ENCODE measurements around the gene ATRNL1. TPM values are rescaled to one million over a fixed set of nuclear protein-coding genes. Genes with fewer than 3 reads are reported as not detected.
A peak's percentile ranks its signal among the peaks of the same experiment; 100 is the strongest.

ATRNL1 gene
- polyA plus RNA-seq, 3 donors, result 20.2 to 26.7 (median 26.5) TPM

DNA sequence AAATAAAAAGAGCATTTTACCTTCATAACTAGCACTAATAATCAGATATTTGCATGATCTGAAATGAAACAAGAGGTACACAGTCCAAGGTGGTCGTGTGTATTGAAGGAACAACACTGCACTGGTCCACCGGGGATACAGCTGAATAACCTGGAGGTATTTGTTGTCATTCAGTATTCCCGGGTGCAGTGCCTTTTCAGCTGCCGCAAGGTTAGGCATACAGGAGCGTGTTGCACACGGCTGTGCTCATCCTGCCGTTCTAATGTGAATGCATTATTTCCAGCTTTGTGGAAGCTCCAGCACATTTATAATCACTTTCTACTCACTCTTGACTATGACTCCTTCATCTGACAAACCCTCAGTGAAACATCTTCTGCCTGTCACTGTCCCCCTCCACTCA is 802.0 kb downstream of the ATRNL1 start:
- peak; percentile 21 for DNase-seq

DNA sequence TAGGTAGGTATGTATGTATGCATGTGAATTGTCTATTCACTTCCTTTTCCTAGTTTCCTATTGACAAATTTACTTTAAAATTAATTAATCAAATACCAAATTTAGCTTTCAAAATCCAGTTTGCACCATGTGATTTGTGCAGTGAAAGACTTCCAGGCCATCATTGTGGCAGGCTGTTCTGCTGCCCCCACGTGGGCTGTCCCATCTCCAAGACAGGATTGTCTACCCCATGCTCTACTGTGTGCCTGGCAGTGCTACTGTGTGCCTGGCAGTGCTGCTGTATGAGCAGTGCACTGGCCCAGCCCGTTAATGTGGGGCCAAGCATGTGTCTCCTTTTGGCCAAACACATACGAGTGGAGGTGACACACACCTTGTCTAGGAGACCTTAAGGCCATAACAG is 805.1 kb downstream of the ATRNL1 start:
- no peak for DNase-seq

DNA sequence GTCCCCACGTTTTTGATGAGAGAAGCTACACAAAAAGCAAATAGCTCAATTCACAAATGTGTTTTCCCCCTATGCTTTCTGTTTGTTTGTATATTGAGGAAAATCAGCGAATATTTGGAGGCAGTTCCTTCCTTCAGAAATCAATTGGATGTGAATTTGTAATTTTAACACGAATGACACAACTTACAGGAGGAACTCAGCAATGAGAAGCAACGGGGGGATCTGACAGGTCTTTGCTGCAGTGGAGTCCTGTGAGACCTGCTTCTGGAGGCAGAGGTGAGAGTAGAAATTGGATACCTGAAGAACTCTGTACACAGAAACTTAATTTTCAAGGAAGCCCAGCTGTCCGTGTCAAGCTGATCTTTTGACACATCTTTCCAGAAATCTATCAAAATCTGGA is 809.4 kb downstream of the ATRNL1 start:
- DNase-seq, result no peak

DNA sequence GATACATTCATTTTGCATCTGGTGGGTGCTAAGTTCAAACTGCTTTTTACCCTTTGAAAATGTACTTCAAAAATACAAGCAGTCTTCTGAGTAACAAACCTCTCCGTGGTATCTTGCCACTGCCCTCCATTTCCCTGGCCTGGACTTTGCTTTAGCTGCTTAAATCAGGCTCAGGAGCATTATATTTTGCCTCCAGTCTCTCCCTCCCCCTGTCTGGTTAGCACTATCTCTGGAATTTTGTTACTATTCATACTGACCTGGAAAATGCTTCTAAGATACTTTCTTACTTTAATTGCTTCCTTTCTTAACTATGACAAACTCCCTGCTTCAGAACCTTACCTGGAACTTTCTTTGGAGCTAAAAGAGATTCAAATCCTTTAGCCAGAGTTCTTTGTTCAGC is 810.0 kb downstream of the ATRNL1 start:
- no peak for DNase-seq

DNA sequence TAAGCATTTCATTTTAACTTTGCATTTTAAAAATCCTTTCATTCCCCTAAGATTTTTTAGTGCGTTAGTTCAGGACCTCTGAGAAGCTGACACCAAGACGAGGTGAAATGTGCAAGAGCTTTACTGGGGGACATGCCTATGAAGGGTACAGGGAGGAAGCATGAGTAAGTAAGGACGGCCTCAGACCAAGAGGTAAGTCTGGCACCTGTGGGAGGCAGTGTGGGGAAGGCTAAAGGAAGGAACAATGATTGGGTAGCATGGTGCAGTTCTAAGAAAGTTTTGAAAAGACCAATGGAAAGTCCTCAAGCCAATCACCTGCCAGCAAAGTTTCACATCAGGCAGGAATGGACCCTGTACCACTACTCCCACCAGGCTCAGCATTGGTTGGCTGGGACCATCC is 810.7 kb downstream of the ATRNL1 start:
- DNase-seq, result no peak

DNA sequence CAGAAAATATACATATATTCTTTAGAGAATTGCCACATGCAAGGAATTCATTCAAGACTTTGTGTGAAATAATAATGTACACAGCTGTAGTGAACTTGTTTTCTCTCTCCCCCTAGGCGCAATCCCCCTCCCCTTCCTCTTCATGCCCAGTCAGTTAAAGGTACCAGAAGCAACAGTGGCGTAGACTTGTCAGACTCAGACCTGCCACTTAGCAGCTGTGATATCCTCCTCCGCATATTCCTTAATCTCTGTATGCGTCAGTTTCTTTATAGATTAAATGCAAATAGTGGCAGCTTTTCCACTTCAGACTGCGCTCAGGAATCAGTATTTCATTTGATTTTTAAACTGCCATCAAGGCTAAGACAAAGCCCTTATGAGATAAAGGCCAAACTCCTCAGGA is 815.9 kb downstream of the ATRNL1 start:
- no peak for DNase-seq

DNA sequence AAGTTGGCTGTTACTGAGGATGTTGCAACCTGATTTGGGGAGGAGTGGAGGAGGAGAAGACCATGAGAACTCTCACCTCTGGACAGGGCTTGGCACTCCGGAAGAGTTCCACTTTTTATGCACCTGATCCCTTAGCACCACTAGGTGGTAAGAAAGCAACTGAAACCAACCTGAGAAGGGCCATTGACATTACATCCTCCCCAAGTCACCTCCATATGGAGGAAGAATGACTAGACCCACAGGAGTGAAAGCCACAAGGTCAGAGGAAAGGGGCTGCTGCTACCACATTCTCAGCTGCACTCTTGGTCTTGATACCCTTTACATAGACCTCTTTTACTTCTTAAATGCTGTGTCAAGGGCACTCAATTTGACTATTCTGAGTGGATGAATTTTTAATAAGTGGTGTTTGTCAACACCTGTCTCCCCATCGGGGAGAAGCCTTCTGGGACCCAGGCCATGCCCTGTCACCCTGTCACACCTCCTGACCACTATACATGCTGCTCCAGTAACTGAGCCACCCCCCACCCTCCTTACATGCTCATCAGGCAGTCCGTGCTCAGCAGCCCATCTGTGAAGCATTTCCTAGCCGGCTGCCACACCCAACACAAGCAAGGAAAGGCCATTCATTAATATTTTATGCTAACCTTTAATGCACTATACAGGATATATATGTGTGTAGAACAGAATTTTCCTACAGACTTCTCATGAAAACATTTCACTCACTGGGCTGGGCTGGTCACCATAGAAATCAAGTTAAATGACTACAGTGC is 817.0 kb downstream of the ATRNL1 start:
- DNase-seq, result no peak

DNA sequence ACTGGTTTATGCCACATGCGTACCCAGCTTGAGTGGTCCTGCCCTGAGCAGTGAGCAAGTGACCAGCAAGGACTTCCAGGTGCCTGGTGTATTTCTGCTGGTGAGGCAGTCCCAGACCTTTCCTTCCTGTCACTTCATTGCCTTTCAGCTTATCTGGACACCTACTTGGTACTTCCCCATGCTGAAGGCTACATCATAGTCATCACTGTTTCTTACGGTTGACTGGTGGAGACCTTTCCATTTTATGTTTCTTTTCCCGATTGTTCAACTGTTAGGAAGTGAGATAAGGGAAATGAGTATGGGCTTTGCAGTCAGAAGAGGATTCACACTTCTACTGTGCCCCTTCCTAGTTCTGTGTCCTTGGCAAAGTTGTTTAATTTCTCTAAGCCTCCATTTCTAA is 821.3 kb downstream of the ATRNL1 start:
- no peak for DNase-seq

DNA sequence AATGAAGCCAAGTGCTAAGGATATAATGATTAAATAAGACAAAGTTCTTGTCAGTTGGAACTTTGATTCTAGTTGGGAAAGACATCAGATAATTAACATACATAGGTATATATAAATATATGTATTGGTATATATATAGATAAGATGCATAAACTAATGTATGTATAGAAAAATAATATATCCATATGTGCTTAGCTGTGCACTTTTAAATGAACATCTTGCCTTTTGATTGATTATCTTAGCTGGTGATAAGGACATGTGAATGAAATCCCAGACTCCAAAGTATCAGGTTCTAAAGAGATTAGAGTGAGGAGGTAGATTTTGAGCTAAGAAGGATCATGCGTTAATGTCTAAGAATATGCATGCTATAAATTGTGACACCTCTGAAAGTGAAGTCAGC is 822.3 kb downstream of the ATRNL1 start:
- no peak for DNase-seq

DNA sequence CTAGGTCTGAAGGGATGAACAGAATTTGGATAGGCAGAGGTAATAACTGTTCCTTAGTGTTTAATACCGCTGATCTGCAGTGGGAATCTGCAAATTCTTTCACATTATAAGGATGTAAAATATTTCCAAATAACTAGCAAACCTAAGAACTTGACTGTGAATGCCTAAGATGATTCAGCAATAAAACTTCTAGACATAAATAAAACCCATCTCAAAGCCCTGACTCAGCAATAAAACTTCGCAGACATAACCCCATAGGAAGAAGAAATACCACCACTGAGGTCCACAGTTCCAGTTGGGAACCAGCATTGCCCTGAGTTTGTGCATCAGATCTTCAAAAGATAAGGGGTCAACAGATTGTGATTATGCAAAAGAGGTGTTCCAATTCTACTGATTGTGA is 825.6 kb downstream of the ATRNL1 start:
- no peak for DNase-seq

DNA sequence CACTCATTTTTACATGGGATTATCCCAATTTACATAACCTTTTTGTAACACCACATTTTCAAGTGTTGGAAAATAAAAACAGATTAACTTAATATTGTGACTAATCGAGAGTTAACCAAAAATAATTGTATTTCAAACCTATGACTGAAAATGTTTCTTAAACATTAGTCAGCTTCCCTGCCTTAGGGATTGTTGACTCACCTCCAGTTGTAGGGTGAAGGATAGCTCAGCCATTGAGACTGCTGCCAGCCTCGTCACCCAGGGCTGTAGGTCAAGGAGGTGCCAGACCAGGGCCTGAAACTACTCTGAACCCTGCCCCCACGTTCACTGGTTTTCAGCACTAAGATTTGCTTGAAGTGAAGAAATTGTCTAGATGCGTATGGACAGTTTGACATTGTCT is 828.6 kb downstream of the ATRNL1 start:
- no peak for DNase-seq

DNA sequence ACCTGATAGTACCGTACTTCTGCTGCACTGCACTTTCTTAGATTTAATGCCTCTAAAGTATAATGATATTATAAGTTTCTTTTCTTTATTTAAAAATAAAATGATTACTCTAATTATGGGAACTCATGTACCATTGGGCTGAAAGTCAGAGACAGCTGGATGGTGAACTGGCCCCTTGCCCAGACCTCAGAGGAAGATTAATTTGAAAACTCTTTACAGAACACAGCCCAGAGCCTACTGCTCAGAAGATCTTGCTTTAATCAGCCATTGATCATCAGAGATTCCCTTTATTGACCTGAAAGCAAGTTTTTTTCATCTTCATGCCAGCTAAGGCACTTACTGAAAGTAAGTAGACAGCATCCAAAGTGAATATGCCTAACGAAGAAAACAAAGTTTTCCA is 838.1 kb downstream of the ATRNL1 start:
- DNase-seq, result no peak

DNA sequence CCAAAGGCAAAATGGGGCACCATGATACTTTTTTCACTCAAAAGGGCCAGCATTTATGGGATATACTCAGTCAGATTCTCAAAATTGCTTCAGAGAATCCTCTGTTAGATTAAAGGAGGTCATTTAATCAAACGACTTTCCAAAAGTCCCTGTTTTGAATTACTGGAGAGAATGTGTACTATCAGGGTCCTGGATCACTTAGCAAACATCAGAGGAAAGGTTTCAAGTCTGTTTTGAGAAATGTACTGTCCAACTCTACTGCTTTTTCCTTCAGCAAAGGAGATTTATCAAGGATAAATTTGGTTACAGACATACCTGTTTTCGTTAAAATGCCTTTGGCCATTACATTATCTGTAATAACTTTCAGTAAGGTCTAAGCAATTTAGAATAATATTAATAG is 838.9 kb downstream of the ATRNL1 start:
- DNase-seq, result no peak

DNA sequence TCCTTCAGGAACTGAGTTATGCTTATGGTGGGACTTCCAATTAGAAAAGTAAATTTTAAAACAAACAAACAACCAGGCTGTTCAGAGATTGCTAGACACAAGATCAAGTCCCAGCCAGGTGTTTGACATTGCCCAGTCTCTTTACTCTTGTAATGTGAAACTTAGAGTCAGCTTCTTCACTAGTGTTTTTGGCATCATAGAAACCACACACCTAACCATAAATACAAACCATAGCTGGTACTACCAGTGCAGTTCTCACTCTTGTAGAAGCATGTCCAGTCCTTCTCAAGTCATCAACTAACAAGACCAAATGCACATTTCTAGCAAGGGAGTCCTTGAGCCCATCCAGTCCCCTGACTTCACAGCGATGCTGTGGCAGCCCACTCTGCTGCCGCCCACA is 839.9 kb downstream of the ATRNL1 start:
- no peak for DNase-seq

DNA sequence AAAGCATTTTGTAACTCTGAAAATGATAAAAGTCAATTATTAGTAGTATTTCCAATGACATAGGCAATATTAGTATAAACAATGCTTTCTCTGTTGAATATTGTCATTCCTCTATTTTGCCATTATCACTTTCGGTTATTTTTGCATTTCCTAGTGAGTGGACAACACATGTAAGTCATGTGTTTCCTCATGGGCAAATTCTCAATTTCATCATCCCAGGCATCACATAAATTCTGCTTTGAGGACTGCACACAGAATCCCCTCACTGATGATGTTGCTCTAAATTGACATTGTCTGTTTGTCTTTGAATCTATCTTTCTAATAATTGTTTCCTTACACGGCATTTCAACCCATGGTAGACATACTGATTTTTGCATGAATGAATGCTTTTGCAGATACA is 842.6 kb downstream of the ATRNL1 start:
- no peak for DNase-seq

DNA sequence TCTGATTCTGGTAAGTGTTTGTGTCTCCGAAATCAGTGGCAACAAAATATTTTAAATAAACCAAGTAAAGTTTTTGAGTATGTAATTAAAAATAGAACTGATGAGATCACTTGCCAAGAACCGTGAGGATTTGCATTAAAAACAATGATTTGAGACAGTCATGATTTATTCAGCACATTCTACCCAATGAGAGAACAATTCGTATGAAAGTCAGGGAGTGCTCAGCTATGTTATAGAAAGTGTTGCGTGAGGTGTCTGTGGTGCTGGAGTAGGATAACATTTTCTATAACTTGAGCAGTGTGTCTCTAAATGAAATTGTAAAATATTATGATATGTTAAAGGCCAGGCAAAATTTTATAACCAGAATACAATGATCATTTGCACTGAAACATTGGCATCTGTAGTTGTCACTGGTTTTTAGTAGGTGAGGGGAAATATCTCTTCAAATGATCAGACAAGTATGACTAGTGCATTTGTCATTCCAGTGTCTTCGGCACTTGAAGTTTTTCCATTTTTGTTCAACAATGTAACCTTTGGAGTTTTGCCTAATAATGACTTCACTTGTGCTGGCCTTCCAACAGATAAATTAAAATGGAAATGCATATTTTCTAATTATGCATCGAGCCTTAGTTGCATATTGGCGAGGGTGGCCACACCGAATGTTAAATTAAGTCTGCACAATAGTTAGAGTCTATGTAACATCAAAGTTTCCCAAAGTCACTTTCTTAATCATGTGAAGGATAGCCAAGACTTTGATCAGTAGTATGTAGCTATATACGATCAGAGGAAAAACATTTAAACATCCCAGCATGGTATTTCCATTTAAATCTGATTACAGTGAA is 844.0 kb downstream of the ATRNL1 start:
- no peak for DNase-seq

DNA sequence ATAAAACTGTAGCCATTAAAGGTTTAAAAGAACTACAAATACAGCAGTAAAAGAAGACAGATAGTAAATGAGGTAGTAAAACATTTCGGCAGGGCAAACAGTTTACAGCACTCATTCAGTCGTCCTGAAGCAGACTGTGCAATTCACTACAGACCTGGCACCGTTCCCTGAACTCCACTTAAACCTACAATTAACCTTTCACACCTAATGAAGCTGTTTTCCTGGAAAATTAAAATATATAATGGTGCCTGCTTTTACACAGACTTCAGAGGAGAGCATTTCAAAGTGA is 844.5 kb downstream of the ATRNL1 start:
- no peak for DNase-seq

DNA sequence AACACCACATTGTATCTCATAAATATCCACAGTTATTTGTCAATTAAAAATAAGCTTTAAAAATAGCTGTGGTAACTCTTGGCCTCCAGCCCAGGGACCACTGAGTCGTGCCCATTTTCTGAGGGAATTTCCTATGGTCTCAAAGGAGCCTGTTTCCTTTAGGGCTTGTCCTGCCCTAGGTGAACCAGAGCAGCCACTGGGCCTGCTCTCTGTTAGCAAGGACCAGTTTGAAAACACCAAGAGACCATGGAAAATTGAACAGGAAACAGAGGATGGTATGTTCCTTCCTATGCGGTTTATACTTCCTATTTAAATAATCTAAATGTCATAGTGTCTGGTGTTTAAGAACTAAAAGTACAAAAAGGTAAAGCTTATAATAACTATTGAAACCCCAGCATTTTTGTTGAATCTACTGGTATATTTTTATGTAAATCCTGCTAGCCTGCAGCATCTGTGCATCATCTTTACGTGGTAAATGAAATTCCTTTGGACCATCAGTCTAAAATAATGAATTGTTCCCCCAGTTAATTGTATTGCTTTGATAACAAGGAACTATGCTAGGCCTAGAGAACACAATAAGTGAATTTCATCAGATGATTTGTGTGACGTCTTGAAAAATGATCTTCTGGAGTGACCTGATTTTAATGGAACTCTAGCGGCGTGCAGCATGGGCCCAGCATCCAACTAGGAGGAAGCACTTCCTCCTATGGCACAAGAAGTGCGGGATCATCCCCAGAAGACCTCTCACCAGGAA is 846.1 kb downstream of the ATRNL1 start:
- DNase-seq, result no peak

DNA sequence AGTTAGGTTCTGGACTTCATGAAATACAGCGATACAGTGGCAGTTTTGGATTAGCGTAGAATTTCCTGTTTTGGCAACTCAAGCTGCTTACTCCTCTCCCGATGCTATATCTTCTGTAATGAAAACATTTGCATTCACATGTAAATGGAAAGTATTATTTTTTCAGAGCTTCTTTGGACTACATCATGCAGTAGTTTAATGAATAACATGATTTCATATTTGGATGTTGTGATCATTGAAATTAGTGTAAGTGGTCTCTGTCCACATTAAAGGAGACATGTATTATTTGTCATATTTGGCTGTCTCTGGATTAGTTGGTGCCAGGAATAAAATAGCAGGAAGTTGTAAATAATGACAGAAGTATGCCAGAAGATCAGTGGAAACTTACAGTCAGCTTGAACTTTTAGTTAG is 848.2 kb downstream of the ATRNL1 start:
- no peak for DNase-seq

DNA sequence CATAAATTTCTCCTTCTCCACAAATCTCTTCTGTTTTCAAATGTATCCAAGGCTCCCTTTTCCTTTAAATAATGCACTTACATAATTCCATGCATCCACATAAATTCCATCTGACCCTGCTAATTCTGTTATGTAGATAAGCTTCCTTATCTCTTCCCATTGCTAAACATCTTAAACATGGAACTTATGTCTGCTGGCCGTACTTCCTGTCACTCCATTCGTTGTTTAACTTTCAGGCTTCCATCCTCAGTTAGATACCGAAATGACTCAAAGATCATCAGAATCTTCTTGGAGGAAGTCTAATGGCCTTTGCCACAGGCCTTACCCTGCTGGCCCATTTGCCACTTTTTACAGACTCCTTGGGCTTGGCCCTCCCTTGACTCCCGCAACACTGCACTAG is 848.9 kb downstream of the ATRNL1 start:
- no peak for DNase-seq

DNA sequence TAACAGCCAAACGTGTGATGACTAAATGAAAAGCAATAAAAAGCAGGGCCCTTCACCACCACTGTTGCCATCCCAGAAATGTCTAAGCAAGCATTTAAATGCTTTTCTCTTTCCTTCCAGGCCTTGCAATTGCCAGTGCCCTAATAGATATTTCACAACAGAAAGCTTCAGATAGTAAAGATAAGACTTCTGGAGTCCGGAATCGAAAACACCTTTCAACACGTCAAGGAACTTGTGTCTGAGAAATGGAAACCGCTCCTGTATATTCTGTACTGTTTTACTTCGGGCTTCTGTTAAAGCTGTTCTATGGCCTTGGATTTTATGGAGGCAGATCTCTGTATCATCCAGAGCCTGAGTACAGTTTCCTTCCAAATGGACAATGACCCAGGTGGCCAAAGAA is 851.4 kb downstream of the ATRNL1 start:
- no peak for DNase-seq

DNA sequence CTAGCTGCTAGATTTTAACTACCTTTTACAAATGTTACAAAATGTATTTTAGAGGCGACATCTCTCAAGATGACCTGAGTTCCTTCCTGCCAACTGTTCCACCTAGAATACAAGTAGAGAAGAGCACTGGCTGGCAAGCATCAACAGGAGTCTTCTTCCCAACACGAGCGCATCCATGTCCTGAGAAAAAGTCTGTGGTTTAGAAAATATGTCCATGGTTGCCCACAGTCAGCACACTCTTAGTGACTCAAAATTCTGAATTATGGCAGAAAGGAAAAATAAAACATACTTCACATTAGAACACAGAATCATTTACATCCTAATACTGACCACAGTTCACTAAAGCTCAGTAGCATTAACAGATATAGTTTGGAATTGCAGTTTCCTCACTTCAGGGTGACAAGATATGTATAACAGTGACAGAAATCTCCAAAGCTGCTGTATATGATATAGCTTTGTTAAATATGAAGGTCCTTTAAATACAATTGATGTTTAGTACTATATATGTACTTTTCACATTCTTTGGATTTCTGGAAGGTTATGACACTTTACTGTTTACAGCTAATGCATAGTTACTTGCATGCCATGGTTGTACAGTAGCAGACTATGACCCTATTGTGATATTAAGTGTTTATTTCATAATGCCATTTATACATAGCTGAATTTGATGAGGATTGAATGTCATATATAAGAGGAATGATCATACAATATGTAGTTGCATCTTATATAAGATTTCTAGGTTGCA is 852.7 kb downstream of the ATRNL1 start:
- DNase-seq, result no peak
